HEK293 (cell line): ENCODE data around the gene CSNK1G1.
A peak's percentile ranks its signal among the peaks of the same experiment; 100 is the strongest.

ENCODE experiments used
- CTCF ChIA-PET: fragments of 350-600 bp; formaldehyde crosslinking; extraction: SDS; loops from one replicate; lab custom pipeline; 2021; ENCODE audit warnings: antibody characterized with exemption; lab: Yijun Ruan, JAX
- POLR2A ChIA-PET: fragments of 300-600 bp; formaldehyde crosslinking; extraction: SDS; loops from one replicate; lab custom pipeline; 2020; ENCODE audit warnings: antibody characterized with exemption, inconsistent platforms; lab: Yijun Ruan, JAX
- H3K27ac ChIP-seq: fragments of 200-500 bp; sonication (Bioruptor generic); 2 replicates; pipeline ENCODE4 v1.5.1; 2014; ENCODE audit warnings: low read depth, low read length, control low read depth, inconsistent platforms; ENCODE audit errors: extremely low read depth
- H3K36me3 ChIP-seq, 2 experiments: fragments of 200-500 bp in 1 of 2; sonication (Bioruptor generic) in 1 of 2; 1 replicate in 1 of 2; 2 replicates in 1 of 2; pipeline ENCODE4 v1.5.1; 2014 to 2017; ENCODE audit warnings: inconsistent platforms in 2 of 2, low read length in 2 of 2; ENCODE audit not compliant: control insufficient read depth in 2 of 2, insufficient read depth in 1 of 2
- H3K4me1 ChIP-seq: fragments of 200-500 bp; sonication (Bioruptor generic); 2 replicates; pipeline ENCODE4 v1.5.1; 2014; ENCODE audit warnings: mild to moderate bottlenecking, low read length, inconsistent platforms; ENCODE audit not compliant: control insufficient read depth, insufficient read depth
- H3K4me3 ChIP-seq: 2 replicates; pipeline ENCODE4 v1.5.1; 2011; ENCODE audit warnings: low read depth, mild to moderate bottlenecking, control low read depth, low read length, moderate library complexity
- H3K9me3 ChIP-seq: fragments of 200-500 bp; sonication (Bioruptor generic); 2 replicates; pipeline ENCODE4 v1.5.1; 2014; ENCODE audit warnings: low read depth, low read length, inconsistent platforms; ENCODE audit not compliant: control insufficient read depth, insufficient read depth
- FEZF1 ChIP-seq: fragments of 450-650 bp; formaldehyde crosslinking; IDR thresholded peaks from 2 replicates; pipeline ENCODE4 v1.5.1; 2016; ENCODE audit warnings: missing biosample characterization, missing genetic modification characterization
- OSR2 ChIP-seq: fragments of 450-650 bp; formaldehyde crosslinking; IDR thresholded peaks from 2 replicates; pipeline ENCODE4 v1.5.1; 2016; ENCODE audit warnings: missing biosample characterization, missing genetic modification characterization
- PATZ1 ChIP-seq: fragments of 450-650 bp; formaldehyde crosslinking; IDR thresholded peaks from 2 replicates; pipeline ENCODE4 v1.5.1; 2016; ENCODE audit warnings: missing biosample characterization, missing genetic modification characterization
- PRDM6 ChIP-seq: fragments of 450-650 bp; formaldehyde crosslinking; IDR thresholded peaks from 2 replicates; pipeline ENCODE4 v1.5.1; 2017; ENCODE audit warnings: missing biosample characterization, missing genetic modification characterization
- ZBTB20 ChIP-seq: fragments of 450-650 bp; formaldehyde crosslinking; IDR thresholded peaks from 2 replicates; pipeline ENCODE4 v1.5.1; 2016; ENCODE audit warnings: missing biosample characterization, missing genetic modification characterization
- ZBTB48 ChIP-seq: fragments of 450-650 bp; formaldehyde crosslinking; IDR thresholded peaks from 2 replicates; pipeline ENCODE4 v1.5.1; 2016; ENCODE audit warnings: missing biosample characterization, missing genetic modification characterization
- ZBTB8A ChIP-seq: fragments of 450-650 bp; formaldehyde crosslinking; IDR thresholded peaks from 2 replicates; pipeline ENCODE4 v1.5.1; 2016; ENCODE audit warnings: missing biosample characterization, missing genetic modification characterization
- ZEB2 ChIP-seq: fragments of 450-650 bp; formaldehyde crosslinking; IDR thresholded peaks from 2 replicates; pipeline ENCODE4 v1.5.1; 2016; ENCODE audit warnings: missing biosample characterization, missing genetic modification characterization
- ZIC2 ChIP-seq: fragments of 450-650 bp; formaldehyde crosslinking; IDR thresholded peaks from 2 replicates; pipeline ENCODE4 v1.5.1; 2016; ENCODE audit warnings: missing biosample characterization, missing genetic modification characterization
- ZNF121 ChIP-seq: fragments of 450-650 bp; formaldehyde crosslinking; IDR thresholded peaks from 2 replicates; pipeline ENCODE4 v1.5.1; 2016; ENCODE audit warnings: missing biosample characterization, missing genetic modification characterization
- ZNF155 ChIP-seq: fragments of 450-650 bp; formaldehyde crosslinking; IDR thresholded peaks from 2 replicates; pipeline ENCODE4 v1.5.1; 2016; ENCODE audit warnings: missing biosample characterization, missing genetic modification characterization
- ZNF175 ChIP-seq: fragments of 450-650 bp; formaldehyde crosslinking; IDR thresholded peaks from 2 replicates; pipeline ENCODE4 v1.5.1; 2016; ENCODE audit warnings: missing biosample characterization, missing genetic modification characterization
- ZNF19 ChIP-seq: fragments of 450-650 bp; formaldehyde crosslinking; IDR thresholded peaks from 2 replicates; pipeline ENCODE4; 2016; ENCODE audit warnings: missing biosample characterization, missing genetic modification characterization, low read depth
- ZNF223 ChIP-seq: fragments of 450-650 bp; formaldehyde crosslinking; IDR thresholded peaks from 2 replicates; pipeline ENCODE4 v1.5.1; 2016; ENCODE audit warnings: missing biosample characterization, missing genetic modification characterization
- ZNF23 ChIP-seq: fragments of 450-650 bp; formaldehyde crosslinking; IDR thresholded peaks from 2 replicates; pipeline ENCODE4 v1.5.1; 2016; ENCODE audit warnings: missing biosample characterization, missing genetic modification characterization, borderline replicate concordance
- ZNF24 ChIP-seq: fragments of 450-650 bp; formaldehyde crosslinking; IDR thresholded peaks from 2 replicates; pipeline ENCODE4 v1.5.1; 2016; ENCODE audit warnings: missing biosample characterization, missing genetic modification characterization
- ZNF266 ChIP-seq: fragments of 450-650 bp; formaldehyde crosslinking; IDR thresholded peaks from 2 replicates; pipeline ENCODE4 v1.5.1; 2016; ENCODE audit warnings: missing biosample characterization, missing genetic modification characterization, low read depth
- ZNF335 ChIP-seq: fragments of 450-650 bp; formaldehyde crosslinking; conservative IDR thresholded peaks from 2 replicates; pipeline ENCODE4 v1.5.1; 2016; ENCODE audit warnings: missing biosample characterization, missing genetic modification characterization
- ZNF629 ChIP-seq: fragments of 450-650 bp; formaldehyde crosslinking; IDR thresholded peaks from 2 replicates; pipeline ENCODE4 v1.5.1; 2017; ENCODE audit warnings: missing biosample characterization, missing genetic modification characterization
- ZNF677 ChIP-seq: fragments of 450-650 bp; IDR thresholded peaks from 2 replicates; pipeline ENCODE4 v1.5.0; 2018; ENCODE audit warnings: missing biosample characterization, mild to moderate bottlenecking, missing genetic modification characterization, moderate library complexity
- ZNF692 ChIP-seq: fragments of 450-650 bp; formaldehyde crosslinking; IDR thresholded peaks from 2 replicates; pipeline ENCODE4 v1.5.1; 2016; ENCODE audit warnings: missing biosample characterization, missing genetic modification characterization
- ZSCAN16 ChIP-seq: fragments of 450-650 bp; formaldehyde crosslinking; IDR thresholded peaks from 2 replicates; pipeline ENCODE4 v1.5.1; 2016; ENCODE audit warnings: missing biosample characterization, missing genetic modification characterization
- ZXDB ChIP-seq: fragments of 450-650 bp; formaldehyde crosslinking; IDR thresholded peaks from 2 replicates; pipeline ENCODE4 v1.5.1; 2016; ENCODE audit warnings: missing biosample characterization, missing genetic modification characterization

The CSNK1G1 gene

GRCh38 chr15:64148168-64148567 is 207.8 kb downstream of the CSNK1G1 start (continued):
- no peak for TF ChIP-seq PRDM6 (tag by site-specific recombination)

GRCh38 chr15:64146885-64147681 is 208.9 kb downstream of the CSNK1G1 start:
- Histone ChIP-seq H3K36me3 (peaks cover 0 to 10% of the 10 kb centered on the region in 2 experiments; a peak in 1 of 3 replicates), H3K27ac (peak overlapping the region; percentile 56), H3K4me1 (no peaks in the 10 kb centered on the region; the same call in 1 of the 2 replicates), H3K4me3 (no peak overlapping the region), H3K9me3 (no peaks in the 10 kb centered on the region)
- ChIA-PET POLR2A (interaction anchor here (1.2 kb wide), 1 partner anchor 16 kb away, joined by 4 read pairs; the partner anchor contains the start of gene PPIB), CTCF (interaction anchor here (0.6 to 0.7 kb wide), 2 partner anchors 200 to 248 kb away, joined by 3 read pairs; no protein-coding TSS in a partner anchor)
- TF ChIP-seq ZNF121 (tag by site-specific recombination) (0 out of 2 replicates have a peak, but pooled peaks have one; percentile 56), PATZ1 (tag by site-specific recombination) (0 out of 2 replicates have a peak, but pooled peaks have one; percentile 26), ZNF23 (no peak), ZIC2 (tag by site-specific recombination) (peak; percentile 60), ZNF692 (tag by site-specific recombination) (peak; percentile 65; the same call in 1 of the 2 replicates), ZSCAN16 (tag by site-specific recombination) (peak; percentile 51; the same call in 1 of the 2 replicates), ZBTB8A (tag by site-specific recombination) (peak; percentile 93), ZNF223 (tag by site-specific recombination) (peak; percentile 99), ZNF629 (tag by site-specific recombination) (no peak), ZNF266 (tag by site-specific recombination) (no peak), ZBTB20 (tag by site-specific recombination) (peak; percentile 62), FEZF1 (tag by site-specific recombination) (0 out of 2 replicates have a peak, but pooled peaks have one; percentile 11), ZBTB48 (tag by site-specific recombination) (0 out of 2 replicates have a peak, but pooled peaks have one; percentile 31), ZNF24 (tag by site-specific recombination) (no peak), OSR2 (tag by site-specific recombination) (peak; percentile 11; the same call in 1 of the 2 replicates), ZNF175 (tag by site-specific recombination) (no peak), ZNF335 (tag by site-specific recombination) (peak; percentile 96), ZNF19 (tag by site-specific recombination) (0 out of 2 replicates have a peak, but pooled peaks have one; percentile 5), ZEB2 (tag by site-specific recombination) (peak; percentile 47; the same call in 1 of the 2 replicates), ZNF155 (tag by site-specific recombination) (no peak), ZNF677 (tag by site-specific recombination) (no peak), ZXDB (tag by site-specific recombination) (peak; percentile 46; the same call in 1 of the 2 replicates)
